HepG2 (cell line): ENCODE data around the gene SLX1A. TPM values are rescaled to one million over a fixed set of nuclear protein-coding genes. Genes with fewer than 3 reads are reported as not detected.

ENCODE experiments used
- ATAC-seq: fragments of 200-7000 bp; cut with Tn5 transposase; 3 replicates; pipeline ENCODE4 v1.9.1; 2020; ENCODE audit warnings: mild to moderate bottlenecking, moderate library complexity
- BruUV-seq: library from RNA; stranded (reverse); fragments of 400-500 nt; replicated peaks from 2 replicates; lab custom pipeline; 2021; lab: Mats Ljungman, UMichigan
- CTCF ChIA-PET: fragments of 300-600 bp; formaldehyde crosslinking; extraction: SDS; loops from one replicate; lab custom pipeline; 2021; ENCODE audit warnings: low total read pairs, inconsistent platforms, low intra/inter-chr PET ratio; lab: Yijun Ruan, JAX
- POLR2A ChIA-PET: fragments of 350-600 bp; sonication (Branson Sonifier 250); formaldehyde crosslinking; loops from one replicate; lab custom pipeline; 2020; ENCODE audit warnings: antibody characterized with exemption, inconsistent platforms; lab: Yijun Ruan, JAX
- DNase-seq: peaks from one replicate; pipeline ENCODE4 v3.0.0-alpha.2; 2015; ENCODE audit warnings: low spot score
- FAIRE-seq: peaks from 3 replicates; lab custom pipeline; 2011; peaks lifted over from hg19 to GRCh38; lab: Jason Lieb, UNC
- H2AFZ ChIP-seq: one replicate; pipeline ENCODE4 v1.6.1; 2011; ENCODE audit warnings: low read length, inconsistent platforms
- H3K27ac ChIP-seq: fragments of 300-600 bp; 3 replicates; pipeline ENCODE4 v1.8.0; 2011; ENCODE audit warnings: mixed run types, mild to moderate bottlenecking, mixed read lengths, low read length, inconsistent platforms; ENCODE audit not compliant: insufficient read depth; ENCODE audit errors: extremely low read length
- H3K27me3 ChIP-seq, 2 experiments: fragments of 200-600 bp in 1 of 2; 2 replicates in 1 of 2; 3 replicates in 1 of 2; pipeline versions ENCODE4 v1.6.0 to v1.8.0; 2011; ENCODE audit warnings: low read length in 2 of 2, mild to moderate bottlenecking in 2 of 2, moderate library complexity in 2 of 2, inconsistent platforms in 1 of 2; ENCODE audit not compliant: insufficient read depth in 2 of 2, control insufficient read depth in 1 of 2
- H3K36me3 ChIP-seq, 2 experiments: fragments of 200-600 bp in 1 of 2; replicated peaks in 1 of 2; 2 replicates in 1 of 2; 3 replicates in 1 of 2; pipeline versions ENCODE4 v1.5.1 to v1.8.0; 2011; ENCODE audit warnings: low read length in 2 of 2, inconsistent platforms in 1 of 2; ENCODE audit not compliant: insufficient read depth in 2 of 2, control insufficient read depth in 1 of 2
- H3K4me1 ChIP-seq: 2 replicates; pipeline ENCODE4 v1.5.1; 2012; ENCODE audit warnings: low read length, inconsistent platforms; ENCODE audit not compliant: insufficient read depth
- H3K4me2 ChIP-seq: 2 replicates; pipeline ENCODE4 v1.6.0; 2011; ENCODE audit warnings: low read depth, low read length, inconsistent platforms
- H3K4me3 ChIP-seq, 3 experiments: fragments of 200-600 bp in 1 of 3; sonication (generic), shearing (Covaris generic) in 1 of 3; replicated peaks in 1 of 3; 2 replicates each; pipeline ENCODE4 v1.5.1; 2011 to 2016; ENCODE audit warnings: low read length in 3 of 3, inconsistent platforms in 2 of 3, low read depth in 2 of 3, mild to moderate bottlenecking in 2 of 3, control low read depth in 1 of 3, mixed read lengths in 1 of 3; ENCODE audit not compliant: insufficient read depth in 1 of 3
- H3K79me2 ChIP-seq: one replicate; pipeline ENCODE4 v1.6.1; 2011; ENCODE audit warnings: low read length, inconsistent platforms; ENCODE audit not compliant: insufficient read depth
- H3K9ac ChIP-seq: 2 replicates; pipeline ENCODE4 v1.6.0; 2011; ENCODE audit warnings: mild to moderate bottlenecking, low read depth, low read length, inconsistent platforms; ENCODE audit not compliant: insufficient read depth
- H3K9me3 ChIP-seq: 2 replicates; pipeline ENCODE4 v1.5.1; 2012; ENCODE audit warnings: mild to moderate bottlenecking, low read length
- H4K20me1 ChIP-seq: 2 replicates; pipeline ENCODE4 v1.6.0; 2011; ENCODE audit warnings: inconsistent platforms, mild to moderate bottlenecking, low read length, moderate library complexity; ENCODE audit not compliant: insufficient read depth
- ASH2L ChIP-seq: fragments of 300-600, 200-600 bp; sonication (generic); IDR thresholded peaks from 2 replicates; pipeline ENCODE4 v1.7.0; 2017; ENCODE audit warnings: low read depth, mild to moderate bottlenecking, moderate library complexity, mixed read lengths, low read length; ENCODE audit not compliant: insufficient read length
- HNF1B ChIP-seq: sonication (generic); formaldehyde crosslinking; IDR thresholded peaks from 2 replicates; pipeline ENCODE4 v1.5.1; 2020; ENCODE audit warnings: mild to moderate bottlenecking, moderate library complexity, missing genetic modification reagents
- SALL1 ChIP-seq: sonication (generic); formaldehyde crosslinking; IDR thresholded peaks from 2 replicates; pipeline ENCODE4 v1.8.0; 2022; ENCODE audit warnings: mild to moderate bottlenecking, missing genetic modification reagents
- SMAD9 ChIP-seq: sonication (generic); formaldehyde crosslinking; IDR thresholded peaks from 2 replicates; pipeline ENCODE4 v1.5.1; 2020; ENCODE audit warnings: mild to moderate bottlenecking, missing genetic modification reagents
- TFE3 ChIP-seq: IDR thresholded peaks from 2 replicates; pipeline ENCODE4 v1.6.1; 2016
- THAP7 ChIP-seq: sonication (generic); formaldehyde crosslinking; IDR thresholded peaks from 2 replicates; pipeline ENCODE4 v1.8.1; 2023; ENCODE audit warnings: mild to moderate bottlenecking, missing genetic modification reagents
- ZBTB20 ChIP-seq: sonication (generic); formaldehyde crosslinking; IDR thresholded peaks from 2 replicates; pipeline ENCODE4 v1.8.1; 2023; ENCODE audit warnings: missing genetic modification reagents, low read depth, mild to moderate bottlenecking, borderline replicate concordance
- ZNF280D ChIP-seq: sonication (generic); formaldehyde crosslinking; IDR thresholded peaks from 2 replicates; pipeline ENCODE4 v1.5.1; 2020; ENCODE audit warnings: mild to moderate bottlenecking, missing genetic modification reagents
- ZNF281 ChIP-seq: sonication (generic); formaldehyde crosslinking; IDR thresholded peaks from 2 replicates; pipeline ENCODE4 v1.4.0; 2020; ENCODE audit warnings: missing genetic modification reagents, borderline replicate concordance
- ZNF362 ChIP-seq: sonication (generic); formaldehyde crosslinking; IDR thresholded peaks from 2 replicates; pipeline ENCODE4 v1.4.0; 2020; ENCODE audit warnings: missing genetic modification reagents, mild to moderate bottlenecking, borderline replicate concordance
- ZNF841 ChIP-seq: sonication (generic); formaldehyde crosslinking; IDR thresholded peaks from 2 replicates; pipeline ENCODE4 v1.8.1; 2023; ENCODE audit warnings: missing genetic modification reagents, borderline replicate concordance
- WGBS: methylation state at CpG from one replicate; pipeline ENCODE4 v1.1.6; 2017; ENCODE audit warnings: low lambda C conversion rate; 5-methylcytosine and 5-hydroxymethylcytosine counted together
- in situ Hi-C: cut with HindIII; loops from 2 replicates; pipeline ENCODE4 v1.10.0; 2017; ENCODE audit warnings: low pct_unique_long_range_greater_than_20kb; ENCODE audit not compliant: extremely low pct_ligation_motif_present
- intact Hi-C: fragments of 100-400 bp; cut with micrococcal nuclease; formaldehyde crosslinking; loops from one replicate; pipeline ENCODE4 v1.10.0; 2022; ENCODE audit not compliant: unreplicated experiment
- polyA plus RNA-seq, 8 experiments: library from polyadenylated mRNA; depleted of rRNA in 3 of 8; stranded (reverse) in 7 of 8; unstranded in 1 of 8; fragments of >200 nt; fragmentation: Illumina TruSeq in 4 of 8; extraction: Trizol in 4 of 8; gene quantifications; 2 replicates each; pipeline versions ENCODE4 v1.2.1 to v1.2.3, GENCODE V29; 2011 to 2016; ENCODE audit warnings: low read depth in 4 of 8, missing spikeins in 1 of 8, mixed read lengths in 1 of 8; ENCODE audit not compliant: insufficient read depth in 1 of 8
- total RNA-seq, 5 experiments: library from RNA; depleted of rRNA; stranded (reverse); fragments of >200 nt; fragmentation: Illumina TruSeq; extraction: Trizol; gene quantifications; 2 replicates each; pipeline ENCODE4 v1.2.3, GENCODE V29; 2016; ENCODE audit warnings: low read depth in 1 of 5

SLX1A gene
- total and polyA plus RNA-seq, 2 of the 13 experiments (the other 11 are each of a cell fraction or from before 2014, with no cell fraction given) = 12.0 to 37.1 TPM

- TF ChIP-seq ZNF362 (CRISPR knock-in tag) = peak; percentile 88
- TF ChIP-seq ZBTB20 (CRISPR knock-in tag) = no peak
- TF ChIP-seq SMAD9 (CRISPR knock-in tag) = no peak
- no peak for TF ChIP-seq ASH2L
- TF ChIP-seq ZNF280D (CRISPR knock-in tag) = no peak
These were observed 38.5 kb upstream of the SLX1A start (continued) for GRCh38 chr16:30155188-30155587.

GRCh38 chr16:30157214-30157613, 36.5 kb upstream of the SLX1A start:
- Histone ChIP-seq H3K4me1 (peaks cover 44% of the 10 kb centered on the region), H3K79me2 (no peaks in the 10 kb centered on the region), H2AFZ (no peak overlapping the region), H3K9ac (no peak overlapping the region), H3K4me2 (no peak overlapping the region), H4K20me1 (no peaks in the 10 kb centered on the region), H3K4me3 (no peak overlapping the region), H3K9me3 (no peaks in the 10 kb centered on the region), H3K27me3 (no peaks in the 10 kb centered on the region), H3K36me3 (no peaks in the 10 kb centered on the region), H3K27ac (no peak overlapping the region)
- in situ Hi-C loops (no loop called here), intact Hi-C loops (no loop called here)
- BruUV-seq = no TSS peak
- DNase-seq (no peak), FAIRE-seq (no peak), ATAC-seq (no peak)
- CTCF ChIA-PET = no interaction called here
- POLR2A ChIA-PET = no interaction called here
- 12% methylated on average over 1 of the region's 1 CpG for WGBS
- TF ChIP-seq ZNF841 (CRISPR knock-in tag) (no peak), SALL1 (CRISPR knock-in tag) (no peak), TFE3 (CRISPR knock-in tag) (no peak), THAP7 (CRISPR knock-in tag) (no peak), HNF1B (no peak), ZNF281 (no peak)
